Right atrium auricular region (tissue), 2 donors: ENCODE data around the gene WDR27. TPM values are rescaled to one million over a fixed set of nuclear protein-coding genes. Genes with fewer than 3 reads are reported as not detected.
A peak's percentile ranks its signal among the peaks of the same experiment; 100 is the strongest.

ENCODE experiments used
- DNase-seq: peaks from one replicate; pipeline ENCODE4 v3.0.0-alpha.2; 2019; ENCODE audit warnings: low spot score
- H3K27ac ChIP-seq, 2 donors: fragments of 200-600 bp; sonication (generic); 1 replicate in 1 of 2; 2 replicates in 1 of 2; pipeline ENCODE4 v1.5.1; 2016 to 2019
- H3K27me3 ChIP-seq, 2 donors: fragments of 200-600 bp; sonication (generic); one replicate each; pipeline versions ENCODE4 v1.5.1 to v1.6.0; 2017 to 2019
- H3K36me3 ChIP-seq: fragments of 200-600 bp; sonication (generic); one replicate; pipeline ENCODE4 v1.5.1; 2016
- H3K4me1 ChIP-seq, 2 donors: fragments of 200-600 bp; sonication (generic); one replicate each; pipeline versions ENCODE4 v1.5.1 to v1.6.0; 2017 to 2019
- H3K4me3 ChIP-seq, 2 donors: fragments of 200-600 bp; sonication (generic); 1 replicate in 1 of 2; 2 replicates in 1 of 2; pipeline ENCODE4 v1.5.1; 2017 to 2019; ENCODE audit warnings: mild to moderate bottlenecking in 1 of 2, moderate library complexity in 1 of 2
- H3K9me3 ChIP-seq, 2 donors: fragments of 200-600 bp; sonication (generic); one replicate each; pipeline ENCODE4 v1.5.1; 2019
- CTCF ChIP-seq, 2 donors: fragments of 200-600 bp; sonication (generic); IDR thresholded peaks; one replicate each; pipeline ENCODE4 v1.5.1; 2019; ENCODE audit warnings: antibody characterized with exemption in 2 of 2
- total RNA-seq, 2 donors: library from RNA; depleted of rRNA; stranded (reverse); fragments of >200 nt; gene quantifications; one replicate each; pipeline ENCODE4 v1.1.0, GENCODE V29; 2016

WDR27 gene
- total RNA-seq, 2 donors from 2014 or later, result 3.5 to 4.7 TPM

- no peaks in the 10 kb centered on the region for H3K27me3 ChIP-seq
- DNase-seq, result no peak
- no peak overlapping the region for H3K27ac ChIP-seq
- H3K36me3 ChIP-seq, result no peaks in the 10 kb centered on the region
- peaks cover 0 to 14% of the 10 kb centered on the region in 2 donors for H3K9me3 ChIP-seq
- H3K4me1 ChIP-seq, result no peaks in the 10 kb centered on the region
- no peak for TF ChIP-seq CTCF (IDR thresholded peaks at IDR 0.05)
- no peak overlapping the region for H3K4me3 ChIP-seq
These were observed 276.0 kb downstream of the WDR27 start for GRCh38 chr6:169425628-169426370.

DNA sequence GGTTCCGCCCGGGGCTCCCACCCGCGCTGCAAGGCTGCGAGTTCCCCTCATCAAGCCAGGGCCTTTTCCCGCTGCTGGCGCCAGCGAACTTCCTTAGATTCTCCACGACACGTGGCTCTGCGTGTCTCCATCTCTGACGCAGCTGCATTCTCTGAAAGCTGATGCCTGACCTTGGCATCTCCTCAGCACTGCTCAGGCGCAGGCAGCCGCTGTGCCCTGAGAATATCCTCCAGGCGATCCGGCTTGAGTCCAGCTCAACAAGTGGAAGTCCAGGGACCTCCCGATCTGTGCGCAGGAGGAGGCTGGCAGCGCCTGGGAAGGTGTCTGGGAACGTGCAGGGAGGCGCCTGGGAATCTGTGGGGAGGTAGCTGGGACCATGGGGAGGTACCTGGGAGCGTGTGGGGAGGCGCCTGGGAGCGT lies 277.0 kb downstream of the WDR27 start:
- H3K4me1 ChIP-seq, result no peaks in the 10 kb centered on the region
- no peaks in the 10 kb centered on the region for H3K36me3 ChIP-seq
- H3K9me3 ChIP-seq, result peaks cover 0 to 4% of the 10 kb centered on the region in 2 donors
- no peak overlapping the region for H3K4me3 ChIP-seq
- no peaks in the 10 kb centered on the region for H3K27me3 ChIP-seq
- DNase-seq, result no peak
- TF ChIP-seq CTCF (IDR thresholded peaks at IDR 0.05), result no peak
- H3K27ac ChIP-seq, result no peak overlapping the region

- H3K27me3 ChIP-seq, result no peaks in the 10 kb centered on the region
- no peaks in the 10 kb centered on the region for H3K4me1 ChIP-seq
- no peak for TF ChIP-seq CTCF (IDR thresholded peaks at IDR 0.05)
- no peak overlapping the region for H3K4me3 ChIP-seq
- no peak overlapping the region for H3K27ac ChIP-seq
- DNase-seq, result no peak
- H3K36me3 ChIP-seq, result no peaks in the 10 kb centered on the region
- H3K9me3 ChIP-seq, result no peaks in the 10 kb centered on the region
These were observed 277.6 kb downstream of the WDR27 start for GRCh38 chr6:169424149-169424804.

DNA sequence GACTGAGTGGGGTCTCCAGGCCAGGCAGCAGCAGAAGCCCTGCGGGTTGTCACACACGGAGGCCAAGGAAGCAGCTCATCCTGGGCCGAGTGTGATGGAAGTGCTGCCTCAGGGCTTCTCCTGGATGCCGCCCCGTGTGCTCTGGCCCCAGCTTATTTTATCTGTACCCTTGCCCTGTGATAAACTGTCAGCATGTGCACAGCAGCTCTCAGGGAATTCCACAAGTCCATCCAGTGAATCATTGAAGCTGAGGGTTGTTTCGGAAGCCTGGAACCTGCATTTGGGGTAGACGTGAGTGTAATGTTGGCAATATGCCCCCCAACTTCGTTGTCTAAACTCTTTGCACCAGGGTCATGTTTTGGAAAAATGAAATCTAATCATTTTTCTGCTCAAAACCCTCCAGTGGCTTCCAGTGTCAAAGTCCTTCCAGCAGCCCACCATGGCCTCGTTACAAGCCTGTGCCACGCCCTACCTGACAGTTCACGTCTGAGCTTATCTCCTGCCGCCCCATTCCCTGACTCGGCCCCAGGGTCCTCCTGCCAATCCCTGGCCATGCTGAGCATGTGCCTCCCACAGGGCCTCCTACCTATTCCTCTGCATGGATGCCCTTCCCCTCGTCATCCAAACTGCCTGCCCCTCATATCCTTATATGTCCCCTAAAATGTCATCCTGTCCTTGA lies 280.1 kb downstream of the WDR27 start:
- no peak for DNase-seq
- no peak for TF ChIP-seq CTCF (IDR thresholded peaks at IDR 0.05)

GRCh38 chr6:169420912-169421543 lies 280.8 kb downstream of the WDR27 start:
- no peak for DNase-seq
- Histone ChIP-seq H3K36me3 (no peaks in the 10 kb centered on the region), H3K9me3 (peaks cover 0 to 3% of the 10 kb centered on the region in 2 donors), H3K4me3 (no peak overlapping the region), H3K27me3 (no peaks in the 10 kb centered on the region), H3K4me1 (no peaks in the 10 kb centered on the region), H3K27ac (no peak overlapping the region)
- TF ChIP-seq CTCF (IDR thresholded peaks at IDR 0.05), result peak in 1 of 2 donors; percentile 65

More for the DNA sequence above, 280.1 kb downstream of the WDR27 start:
- Histone ChIP-seq H3K36me3 (no peaks in the 10 kb centered on the region), H3K9me3 (no peaks in the 10 kb centered on the region), H3K4me1 (no peaks in the 10 kb centered on the region), H3K27me3 (no peaks in the 10 kb centered on the region), H3K4me3 (no peak overlapping the region), H3K27ac (no peak overlapping the region)
